Measurements from ENCODE around the gene SPINDOC. TPM values are rescaled to one million over a fixed set of nuclear protein-coding genes. Genes with fewer than 3 reads are reported as not detected.

The SPINDOC gene
- total and polyA plus RNA-seq, 9 of the 15 experiments (the other 6 are each of a cell fraction or from before 2014, with no cell fraction given): 0.70 to 36.3 (median 19.6) TPM

- peaks cover 22 to 29% of the 10 kb centered on the region in 2 experiments for H3K4me1 ChIP-seq (replicated peaks in 1 of 2; ENCODE audit: control insufficient read depth in 2 of 2, insufficient read depth in 2 of 2, low read length in 2 of 2)
- whole genome bisulfite sequencing (ENCODE audit: insufficient coverage, low coverage, missing lambda C conversion rate): 86% methylated on average over 6 of the region's 6 CpGs
- H4K20me1 ChIP-seq (replicated peaks; ENCODE audit: control insufficient read depth, insufficient read depth, low read length): peaks cover 13% of the 10 kb centered on the region; the same call in 1 of the 2 replicates
- H3K9ac ChIP-seq (ENCODE audit: insufficient read depth in 1 of 2, low read depth in 2 of 2, low read length in 2 of 2): no peak overlapping the region
- H3K9me3 ChIP-seq (replicated peaks; ENCODE audit: control insufficient read depth, insufficient read depth, low read depth, low read length): no peaks in the 10 kb centered on the region
- TF ChIP-seq MAX (CRISPR knock-in tag; IDR thresholded peaks at IDR 0.05) (no peak), ETS2 (tag; IDR thresholded peaks at IDR 0.05; ENCODE audit: borderline replicate concordance, poor library complexity, severe bottlenecking) (no peak), TRIM28 (IDR thresholded peaks at IDR 0.05) (no peak), LEF1 (IDR thresholded peaks at IDR 0.05) (no peak), E2F6 (IDR thresholded peaks at IDR 0.05; ENCODE audit: borderline replicate concordance in 1 of 2, extremely low read depth in 1 of 2, insufficient read depth in 1 of 2, insufficient read length in 1 of 2, low read depth in 1 of 2, low read length in 1 of 2, poor library complexity in 1 of 2, severe bottlenecking in 1 of 2) (no peak), PATZ1 (CRISPR knock-in tag; IDR thresholded peaks at IDR 0.05; ENCODE audit: borderline replicate concordance) (no peak), IRF2 (CRISPR knock-in tag; IDR thresholded peaks at IDR 0.05) (no peak), HNRNPLL (IDR thresholded peaks at IDR 0.05; ENCODE audit: low read depth, low read length, poor library complexity, severe bottlenecking) (no peak), FOXP4 (CRISPR knock-in tag; IDR thresholded peaks at IDR 0.05; ENCODE audit: borderline replicate concordance) (no peak), ZNF785 (CRISPR knock-in tag; IDR thresholded peaks at IDR 0.05) (no peak), STAG1 (CRISPR knock-in tag; IDR thresholded peaks at IDR 0.05; ENCODE audit: borderline replicate concordance) (no peak), ARHGAP35 (IDR thresholded peaks at IDR 0.05; ENCODE audit: partially characterized antibody) (no peak)
- H3K9me1 ChIP-seq (ENCODE audit: control insufficient read depth, insufficient read depth, low read length): peaks cover 2% of the 10 kb centered on the region
- peaks cover 40% of the 10 kb centered on the region for H3K79me2 ChIP-seq (ENCODE audit: control insufficient read depth, insufficient read depth, low read length)
- no peak for FAIRE-seq
- no TSS peak for BruUV-seq (replicated peaks)
- no peak overlapping the region for H3K4me2 ChIP-seq (ENCODE audit: insufficient read depth, low read length)
- peaks cover 58% of the 10 kb centered on the region for H3K36me3 ChIP-seq (ENCODE audit: control insufficient read depth, insufficient read depth, low read length)
- no peak overlapping the region for H3K4me3 ChIP-seq
- in situ Hi-C loops (cut with MboI): no loop called here
- ATAC-seq: no peak
- no peak overlapping the region for H3K27ac ChIP-seq (ENCODE audit: extremely low read depth, low read depth, low read length)
- no peaks in the 10 kb centered on the region for H3K27me3 ChIP-seq (ENCODE audit: control insufficient read depth in 2 of 2, insufficient read depth in 2 of 2, low read length in 2 of 2)
- no peak overlapping the region for H2AFZ ChIP-seq (ENCODE audit: low read depth, low read length)
- DNase-seq (ENCODE audit: extremely low read depth in 1 of 4, low spot score in 3 of 4): no peak
- CTCF ChIA-PET (ENCODE audit: low intra/inter-chr PET ratio): no interaction called here
- intact Hi-C loops (cut with micrococcal nuclease): no loop called here
- POLR2A ChIA-PET: interaction anchor here (1.2 to 1.4 kb wide), 2 partner anchors 13 to 56 kb away, joined by 3 to 7 read pairs; no protein-coding TSS in a partner anchor
These were observed 2.9 kb downstream of the SPINDOC start for GRCh38 chr11:63816166-63816565.

Data from K562 (cell line).